AG08396 (cell line): ENCODE results near the gene MAP3K20.

Experiments used
- DNase-seq: peaks from one replicate; pipeline ENCODE4 v3.0.0; 2012; ENCODE audit warnings: low spot score, mixed read lengths

MAP3K20 gene

GRCh38 chr2:173051463-173052215 is 24.0 kb upstream of the MAP3K20 start:
- no peak for DNase-seq

DNA sequence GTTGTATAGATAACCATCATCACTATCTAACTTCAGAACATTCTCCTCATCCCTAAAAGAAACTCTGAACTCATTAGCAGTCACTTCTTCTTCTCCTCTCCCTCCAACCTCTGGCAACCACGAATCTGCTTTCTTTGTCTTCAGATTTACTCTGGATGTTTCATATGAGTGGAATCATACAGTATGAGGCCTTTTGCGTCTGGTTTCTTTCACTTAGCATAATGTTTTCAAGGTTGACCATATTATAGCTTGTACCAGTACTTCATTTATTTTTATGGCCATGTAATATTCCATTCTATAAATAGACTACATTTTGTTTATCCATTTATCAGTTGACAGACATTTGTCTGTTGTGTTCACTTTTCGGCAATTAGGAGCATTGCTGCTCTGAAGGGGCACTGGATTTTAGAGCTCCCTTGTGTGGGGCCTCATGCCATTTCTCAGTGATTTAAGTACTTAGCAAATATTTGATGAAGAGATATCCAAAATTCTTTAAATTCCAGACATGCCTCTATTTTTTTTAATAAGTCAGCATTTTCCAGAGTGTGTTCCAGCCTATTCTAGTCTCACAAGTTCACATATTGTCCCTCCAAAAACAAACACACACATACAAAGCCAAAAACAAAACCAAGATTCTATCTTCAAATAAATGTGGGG is 22.5 kb upstream of the MAP3K20 start:
- DNase-seq, result no peak

GRCh38 chr2:173054466-173054865 is 21.2 kb upstream of the MAP3K20 start:
- no peak for DNase-seq

- no peak for DNase-seq
Measured at GRCh38 chr2:173056705-173057364, 18.8 kb upstream of the MAP3K20 start.

GRCh38 chr2:173058097-173058496 is 17.5 kb upstream of the MAP3K20 start:
- no peak for DNase-seq

DNA sequence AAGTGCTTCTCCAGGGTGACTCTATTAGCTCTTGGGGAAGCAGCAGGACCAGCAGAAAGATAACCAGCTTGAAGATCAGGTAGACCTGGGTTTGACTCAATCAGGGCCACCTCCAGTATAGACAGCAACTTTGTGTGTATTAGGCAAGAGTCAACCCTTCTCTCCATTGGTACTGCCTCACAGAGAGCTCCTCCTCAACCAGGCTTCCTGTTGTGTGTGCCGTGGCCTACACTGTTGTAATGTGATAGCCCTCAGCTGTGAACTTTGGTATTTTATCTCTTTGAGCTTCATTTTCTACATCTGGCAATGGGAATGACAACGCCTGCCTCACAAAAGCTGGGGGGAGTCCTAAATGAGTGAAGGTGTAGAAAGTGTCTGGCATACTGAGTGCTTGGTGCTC is 17.0 kb upstream of the MAP3K20 start:
- no peak for DNase-seq

DNA sequence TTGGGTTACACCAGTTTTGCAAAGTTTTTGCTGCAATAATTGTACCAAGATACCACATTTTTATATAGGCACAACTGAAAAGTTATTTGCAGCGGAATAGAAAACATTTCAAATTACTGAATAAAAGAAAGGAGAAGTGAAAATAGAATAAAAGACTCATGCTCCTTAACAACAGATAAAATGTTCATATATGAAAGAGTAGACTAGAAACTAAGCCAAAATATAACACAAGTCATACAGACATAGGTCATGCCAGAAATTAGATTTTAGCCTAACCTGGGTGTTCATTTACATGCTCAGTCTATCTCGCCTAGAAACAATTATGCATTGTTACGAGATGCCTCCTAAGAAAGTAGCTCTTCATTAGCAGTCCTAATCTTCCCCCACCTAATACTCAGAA is 16.4 kb upstream of the MAP3K20 start:
- DNase-seq, result no peak

- no peak for DNase-seq
Measured at GRCh38 chr2:173059971-173060461, 15.6 kb upstream of the MAP3K20 start.

GRCh38 chr2:173062801-173063200 is 12.8 kb upstream of the MAP3K20 start:
- no peak for DNase-seq

DNA sequence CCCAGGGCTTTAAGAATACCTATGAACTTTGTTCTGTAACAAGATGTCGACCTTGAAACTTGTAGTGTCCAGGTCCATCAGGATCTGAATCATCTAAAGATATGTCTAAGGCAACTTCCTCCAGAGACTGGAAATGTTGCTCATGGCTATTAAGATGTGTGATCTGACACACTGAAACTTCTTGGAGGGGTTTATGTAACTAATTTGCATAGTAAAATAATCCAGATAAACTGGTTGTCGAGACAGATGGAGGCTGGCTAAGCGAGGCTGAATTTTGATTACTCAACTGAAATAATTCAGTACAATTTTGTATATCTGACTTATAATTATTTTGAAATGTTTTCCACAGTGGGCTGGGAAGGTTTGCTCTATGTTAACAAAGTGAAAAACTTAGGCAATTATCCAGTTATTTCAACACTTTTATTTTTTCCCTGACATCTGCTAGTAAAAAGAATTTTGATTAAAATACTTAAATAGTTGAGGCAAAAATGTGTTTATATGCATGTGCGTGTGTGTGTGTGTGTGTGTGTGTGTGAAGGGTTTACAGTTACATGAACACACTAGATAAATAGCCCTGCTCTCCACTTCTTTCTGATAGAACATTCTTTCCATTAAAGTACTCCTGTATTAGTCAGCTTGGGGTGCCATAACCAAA is 11.4 kb upstream of the MAP3K20 start:
- no peak for DNase-seq

- no peak for DNase-seq
Measured at GRCh38 chr2:173066887-173067676, 8.6 kb upstream of the MAP3K20 start.

GRCh38 chr2:173075056-173075780 is 428 bp upstream of the MAP3K20 start:
- no peak for DNase-seq

GRCh38 chr2:173076581-173077345 is 1.1 kb downstream of the MAP3K20 start:
- DNase-seq, result no peak

GRCh38 chr2:173077506-173078177 is 2.0 kb downstream of the MAP3K20 start:
- DNase-seq, result no peak

GRCh38 chr2:173079141-173079540 is 3.5 kb downstream of the MAP3K20 start:
- DNase-seq, result no peak

DNA sequence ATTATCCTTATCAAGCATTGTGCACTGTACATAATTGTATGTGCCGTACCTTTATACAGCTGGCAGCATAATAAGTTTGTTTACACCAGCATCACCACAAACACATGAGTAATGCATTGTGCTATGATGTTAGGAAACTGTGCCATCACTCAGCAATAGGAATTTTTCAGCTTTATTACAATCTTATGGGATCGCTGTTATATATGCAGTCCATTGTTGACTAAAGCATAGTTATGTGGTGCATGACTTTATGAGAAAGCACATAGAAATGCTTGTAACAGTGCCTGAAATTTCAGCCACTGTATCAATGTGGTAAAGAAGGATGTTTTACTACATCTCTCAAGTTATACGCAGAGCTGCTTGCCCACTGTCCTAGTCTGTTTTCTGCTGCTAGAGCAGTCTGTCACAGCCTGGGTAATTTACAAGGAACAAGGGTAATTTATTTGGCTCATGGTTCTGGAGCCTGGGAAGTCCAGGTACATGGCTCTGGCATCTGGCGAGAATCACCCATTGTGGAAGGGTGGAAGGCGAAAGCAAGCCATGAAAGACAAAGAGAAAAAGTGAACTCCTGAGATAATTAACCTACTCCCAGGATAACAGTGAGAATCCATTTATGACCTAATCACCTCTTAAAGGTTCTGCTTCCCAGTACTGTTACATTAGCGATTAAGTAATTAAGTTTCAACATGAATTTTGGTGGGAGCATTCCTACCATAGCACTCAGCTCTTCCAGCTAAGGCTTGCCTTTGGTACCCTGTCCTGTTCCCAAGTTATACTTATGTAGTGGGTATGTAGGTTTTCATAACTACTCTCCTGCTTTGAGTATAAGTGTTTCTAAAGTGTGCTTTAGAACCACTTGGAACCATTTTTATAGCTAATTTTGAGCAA is 4.6 kb downstream of the MAP3K20 start:
- peak; percentile 52 for DNase-seq

DNA sequence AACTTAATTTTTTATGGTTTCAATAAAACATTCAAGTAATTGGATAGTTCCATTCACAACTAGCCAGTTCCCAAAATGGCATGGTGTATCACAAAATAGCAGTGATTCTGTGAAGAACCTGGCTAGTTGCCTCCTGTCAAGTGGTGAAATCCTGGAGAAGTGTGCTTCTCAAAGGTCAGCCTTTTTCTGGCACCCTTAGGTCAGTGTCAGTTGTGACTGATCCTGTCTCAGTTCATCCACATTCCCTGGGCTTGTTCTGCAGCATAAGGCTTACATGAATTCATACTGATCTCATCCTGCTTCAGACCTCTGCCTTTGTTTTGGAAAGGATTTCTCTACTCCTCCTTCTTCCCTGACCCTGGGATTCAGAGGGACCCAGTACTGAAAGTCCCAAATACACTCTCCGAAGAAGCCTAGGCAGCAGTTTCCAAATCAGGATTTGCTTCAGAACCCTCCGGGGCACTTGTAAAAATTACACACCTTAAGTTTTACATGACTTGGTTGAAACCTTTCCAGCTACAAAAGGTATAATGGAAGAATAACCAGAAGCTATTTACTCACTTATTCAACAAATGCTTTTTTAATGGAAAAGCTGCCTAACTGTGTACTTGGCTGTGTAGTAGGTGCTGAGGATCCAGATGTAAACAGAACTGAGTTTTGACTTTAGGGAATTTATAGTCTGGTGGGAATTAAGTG is 11.0 kb downstream of the MAP3K20 start:
- DNase-seq, result no peak

DNA sequence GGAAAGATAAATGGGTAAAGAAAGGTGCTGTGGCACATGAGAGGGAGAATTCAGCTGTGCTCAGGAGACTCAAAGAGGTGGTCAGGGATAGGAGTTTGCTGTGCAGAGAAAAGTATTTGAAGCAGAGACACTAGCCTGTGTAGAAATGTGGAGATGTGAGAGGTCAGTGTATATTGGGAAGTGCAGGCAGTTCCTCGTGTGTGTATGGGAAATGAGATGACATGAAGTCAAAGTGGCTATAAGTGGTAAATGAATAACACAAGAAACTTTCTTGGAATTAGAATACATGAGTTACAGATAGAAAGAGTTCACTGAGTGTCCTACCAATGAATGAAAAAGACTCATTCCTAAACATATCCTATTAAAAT is 11.6 kb downstream of the MAP3K20 start:
- DNase-seq, result no peak
